HG03565 (cell line): ENCODE data around the gene NETO2.

Experiments used
- ATAC-seq: cut with Tn5 transposase; IDR thresholded peaks from one replicate; pipeline ENCODE4 v1.9.1; 2021; ENCODE audit warnings: mild to moderate bottlenecking, moderate library complexity; ENCODE audit not compliant: unreplicated experiment

NETO2 gene

DNA sequence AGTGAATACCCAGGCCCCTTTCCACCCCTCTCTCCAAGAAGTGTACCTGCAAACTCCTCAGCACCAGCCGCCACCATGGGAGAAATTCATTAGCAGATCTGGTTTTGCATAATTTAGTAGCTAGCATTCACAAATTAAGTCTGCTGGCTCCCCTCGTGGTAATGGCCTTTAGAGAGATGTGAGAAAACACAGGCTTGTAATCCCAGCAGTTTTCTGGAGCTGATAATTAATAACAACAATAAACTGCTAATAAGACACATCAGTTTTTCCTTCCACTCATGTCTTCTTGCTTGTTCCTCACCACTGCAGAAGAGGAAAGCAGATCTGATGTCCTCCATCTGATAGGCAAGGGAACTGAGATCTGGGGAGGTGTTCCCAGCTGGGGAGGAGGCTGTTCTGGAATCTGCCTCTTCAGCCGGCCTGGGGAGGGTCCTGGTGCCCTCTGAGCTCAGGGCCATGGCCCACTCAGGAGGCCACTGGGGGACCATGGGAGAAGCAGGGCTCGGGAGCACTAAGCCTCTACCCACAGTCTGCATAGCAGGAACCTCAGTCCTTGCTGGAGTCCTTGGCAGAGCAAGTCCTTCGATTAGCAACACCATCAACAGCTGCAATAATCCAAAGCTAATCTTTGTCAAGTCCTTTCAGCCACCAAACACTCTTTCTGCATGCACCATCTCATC, 96.1 kb downstream of the NETO2 start:
- no peak for ATAC-seq

DNA sequence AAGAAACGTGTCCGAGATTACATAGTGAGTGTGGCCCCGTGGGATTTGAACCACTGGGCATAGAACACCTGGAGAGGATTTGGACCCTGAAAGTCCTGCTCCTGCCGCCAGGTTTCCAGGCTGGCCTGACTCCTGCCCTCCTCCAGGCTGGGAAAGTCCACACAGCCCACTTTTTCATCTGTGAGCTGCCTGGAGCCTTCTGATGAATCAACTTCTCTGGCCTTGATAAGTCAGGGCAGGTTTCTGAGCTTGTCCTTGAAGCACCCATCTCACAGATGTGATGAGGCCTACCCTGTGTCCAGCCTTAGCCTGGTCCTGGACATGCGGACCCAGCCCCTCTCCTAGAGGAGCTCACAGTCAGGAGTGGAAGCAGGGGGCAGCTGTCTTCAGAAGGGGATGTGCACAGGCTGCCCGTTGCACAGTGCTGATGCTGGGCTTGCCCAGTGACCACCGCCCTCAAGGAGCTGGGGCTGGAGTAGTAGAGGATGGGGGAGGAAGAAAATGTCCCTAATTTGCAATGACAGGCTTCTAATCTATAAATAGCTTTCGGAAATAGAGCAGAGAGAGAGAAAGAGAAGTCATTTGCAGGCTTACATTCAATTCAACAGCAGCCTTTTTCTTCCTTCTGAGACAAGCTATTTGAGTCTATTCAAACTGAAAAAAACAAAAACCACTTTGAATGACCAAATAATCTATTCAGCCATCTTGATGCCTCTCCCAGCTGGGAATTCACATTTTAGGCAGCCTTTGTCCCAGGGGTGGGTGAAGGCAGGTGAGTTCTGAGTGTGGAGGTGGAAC, 96.8 kb downstream of the NETO2 start:
- peak; percentile 66 for ATAC-seq

DNA sequence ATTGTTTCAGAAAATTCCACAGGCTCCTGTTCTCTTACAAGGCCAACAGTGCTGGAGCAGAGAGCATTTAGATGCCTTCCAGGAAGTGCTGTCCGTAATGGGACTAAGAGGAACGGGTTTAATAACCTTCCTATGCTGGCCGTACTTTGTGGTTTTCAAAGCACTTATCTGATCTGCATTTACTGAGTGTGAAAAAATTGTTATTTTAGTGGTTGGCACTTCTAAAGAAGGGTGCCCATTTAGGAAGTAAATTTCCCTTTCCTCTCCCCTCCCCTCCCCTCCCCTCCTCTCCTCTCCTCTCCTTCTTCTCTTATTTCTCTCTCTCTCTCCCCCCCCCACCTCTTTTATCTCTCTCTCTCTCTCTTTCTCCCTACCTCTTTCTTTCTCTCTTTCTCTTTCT, 98.3 kb downstream of the NETO2 start:
- no peak for ATAC-seq

DNA sequence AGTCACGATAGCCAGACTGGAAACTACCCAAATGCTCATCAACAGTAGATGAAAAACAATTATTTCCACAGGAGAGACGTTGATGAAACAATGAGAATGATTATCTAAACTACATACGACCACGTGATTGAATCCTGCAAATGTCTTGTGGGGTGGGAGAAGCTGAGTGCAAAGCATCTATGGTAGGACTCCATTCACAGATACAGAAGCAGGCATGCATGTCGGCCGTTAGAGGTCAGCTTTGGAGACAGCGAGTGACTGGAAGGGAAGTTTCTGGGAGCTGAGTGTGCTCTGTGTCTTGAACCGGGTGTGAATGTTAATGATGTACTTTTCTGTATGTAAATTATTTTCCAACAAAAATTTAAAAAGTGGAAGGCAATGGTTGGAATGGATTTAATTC, 98.7 kb downstream of the NETO2 start:
- no peak for ATAC-seq

DNA sequence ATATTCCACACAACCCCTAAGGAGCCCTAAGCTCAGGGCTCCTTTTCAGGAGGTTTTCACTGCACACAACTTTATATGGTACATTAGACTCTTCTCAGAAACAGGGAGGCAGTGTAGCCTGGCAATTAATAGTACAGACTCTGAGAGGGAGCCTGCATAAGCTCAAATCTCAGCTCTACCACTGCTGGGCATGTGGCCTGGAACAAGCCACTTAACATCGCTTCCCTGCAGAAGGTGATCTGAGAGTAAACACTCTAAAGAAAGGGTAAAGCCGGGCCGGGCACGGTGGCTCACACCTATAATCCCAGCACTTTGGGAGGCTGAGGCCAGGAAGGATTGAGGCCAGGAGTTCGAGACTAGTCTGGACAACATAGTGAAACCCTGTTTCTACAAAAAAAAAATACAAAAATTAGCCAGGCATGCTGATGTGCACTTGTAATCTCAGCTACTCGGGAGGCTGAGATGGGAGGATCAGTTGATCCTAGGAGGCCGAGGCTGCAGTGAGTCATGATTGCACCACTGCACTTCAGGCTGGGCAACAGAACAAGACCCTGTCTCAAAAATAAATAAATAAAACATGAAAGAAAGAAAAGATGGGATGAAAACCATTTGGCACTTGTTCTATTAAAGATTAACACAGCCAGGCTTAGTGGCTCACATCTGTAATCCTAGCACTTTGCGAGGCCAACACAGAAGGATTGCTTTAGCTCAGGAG, 99.6 kb downstream of the NETO2 start:
- ATAC-seq = no peak

DNA sequence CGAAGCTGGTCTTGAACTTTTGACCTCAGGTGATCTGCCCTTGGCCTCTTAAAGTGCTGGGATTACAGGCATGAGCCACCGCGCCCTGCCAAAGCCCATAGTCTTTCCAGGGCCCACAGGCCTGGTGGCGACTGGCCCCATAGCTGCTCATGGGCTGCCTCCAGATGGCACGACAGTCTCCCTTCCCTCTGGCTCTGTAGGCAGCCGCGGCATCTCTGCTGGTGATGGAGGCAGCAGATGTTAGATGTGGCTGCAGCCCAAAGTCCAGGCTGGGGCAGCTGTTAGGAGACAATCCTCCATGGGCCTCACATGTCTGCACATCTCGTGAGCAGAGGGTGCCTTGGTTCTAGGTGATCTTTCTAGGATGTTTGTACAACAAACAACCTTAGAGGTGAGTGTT, 100.5 kb downstream of the NETO2 start:
- ATAC-seq = no peak

DNA sequence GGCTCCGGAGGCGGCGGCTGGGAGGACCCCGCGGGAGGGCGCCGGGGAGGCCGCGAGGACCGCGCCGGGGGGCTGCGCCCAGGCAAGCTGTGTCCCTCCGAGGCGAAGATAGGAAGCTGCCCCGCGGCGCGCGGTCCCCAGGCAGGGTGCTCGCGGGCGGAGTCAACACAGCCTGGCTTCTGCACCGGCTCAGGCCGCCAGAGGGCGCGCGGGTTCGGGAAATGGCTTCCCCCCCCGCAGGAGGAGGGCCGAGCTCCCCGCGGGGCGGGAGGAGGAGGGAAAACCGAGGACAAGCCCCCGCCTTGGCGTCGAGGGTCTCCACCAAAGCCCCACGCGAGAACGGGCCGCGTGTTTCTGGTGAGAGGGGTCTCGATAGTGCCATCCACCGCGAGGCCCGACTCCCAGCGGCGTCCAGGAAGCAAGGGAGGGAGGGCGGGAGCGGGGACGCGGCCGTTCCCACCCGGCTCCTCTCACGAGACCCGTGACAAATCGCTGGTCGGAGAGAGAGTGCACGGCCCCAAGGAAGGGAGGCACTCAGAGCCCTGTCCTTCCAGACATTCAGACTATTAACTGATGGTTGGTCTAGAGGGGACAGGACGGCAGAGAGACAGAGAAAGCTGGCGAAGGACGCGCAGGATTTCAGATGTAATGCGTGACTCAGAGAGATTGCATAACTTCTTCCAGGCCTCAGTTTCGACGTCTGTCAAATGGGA, 105.8 kb downstream of the NETO2 start:
- peak; percentile 85 for ATAC-seq

DNA sequence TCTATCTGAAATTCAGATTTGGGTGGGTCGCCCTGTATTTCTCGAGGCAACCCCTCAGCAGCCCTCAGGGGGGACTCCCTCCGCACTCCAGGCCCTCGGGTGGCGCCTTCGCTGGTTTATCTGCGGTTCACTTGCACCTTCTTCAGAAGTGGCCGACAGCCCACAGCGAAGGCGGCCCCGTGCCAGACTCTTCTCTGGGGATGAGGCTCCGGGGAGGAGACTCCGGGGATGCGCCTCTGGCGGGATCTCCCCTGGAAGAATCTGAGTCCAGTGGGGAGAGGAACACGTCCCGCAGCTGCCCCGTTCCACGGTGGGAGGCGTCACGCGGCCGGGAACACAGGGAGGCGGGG, 106.4 kb downstream of the NETO2 start:
- peak; percentile 21 for ATAC-seq

DNA sequence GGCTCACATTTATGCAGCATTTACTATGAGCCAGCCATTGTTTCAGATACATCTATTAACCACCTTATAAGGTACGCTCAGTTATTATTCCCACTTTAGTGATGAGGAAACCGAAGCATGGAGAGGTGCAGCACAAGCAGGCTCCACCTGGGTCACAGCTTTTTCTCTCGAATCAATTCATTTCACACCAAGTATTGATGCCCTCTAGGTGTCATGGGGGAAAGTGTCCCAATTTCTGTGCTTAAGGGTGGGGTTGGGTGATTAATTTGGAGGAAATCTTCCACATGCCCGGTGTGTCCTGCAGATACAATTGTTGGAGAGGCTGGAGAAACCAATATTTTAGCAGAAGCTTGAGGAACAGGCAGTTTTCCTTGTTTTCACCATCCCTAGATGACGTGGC, 107.5 kb downstream of the NETO2 start:
- ATAC-seq = no peak

DNA sequence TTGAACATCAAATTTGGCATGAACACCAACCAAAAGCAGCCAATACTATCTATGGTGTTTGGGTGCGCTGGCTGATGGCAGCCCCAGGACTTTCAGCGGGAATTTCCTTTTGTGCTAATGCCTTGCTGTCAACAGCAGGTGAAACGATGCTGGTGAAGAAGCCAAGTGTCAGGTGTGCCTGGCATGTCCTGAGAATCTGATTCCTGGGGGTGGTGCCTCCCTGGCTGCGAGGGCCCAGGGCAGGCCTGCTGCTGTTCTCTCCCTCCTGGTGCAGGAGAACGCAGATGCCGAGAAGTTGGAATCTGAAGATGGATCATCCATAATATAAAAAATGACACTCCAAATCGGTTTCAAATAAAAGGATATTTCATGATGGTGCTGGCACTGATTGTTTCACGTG, 108.3 kb downstream of the NETO2 start:
- no peak for ATAC-seq

DNA sequence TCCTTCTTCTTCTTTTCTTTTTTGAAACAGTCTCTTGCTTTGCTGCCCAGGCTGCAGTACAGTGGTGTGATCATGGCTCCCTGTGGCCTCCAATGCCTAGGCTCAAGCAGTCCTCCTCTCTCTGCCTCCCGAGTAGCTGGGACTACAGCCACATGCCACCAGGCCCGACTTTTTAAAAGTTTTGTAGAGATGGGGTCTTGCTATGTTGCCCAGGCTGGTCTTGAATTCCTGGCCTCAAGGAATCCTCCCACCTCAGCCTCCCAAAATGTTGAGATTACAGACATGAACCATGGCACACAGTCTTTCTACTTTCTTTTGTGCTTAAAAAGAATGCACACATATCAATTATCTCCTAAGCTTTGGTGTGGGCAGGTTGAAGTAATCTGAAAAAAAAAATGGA, 109.3 kb downstream of the NETO2 start:
- no peak for ATAC-seq

DNA sequence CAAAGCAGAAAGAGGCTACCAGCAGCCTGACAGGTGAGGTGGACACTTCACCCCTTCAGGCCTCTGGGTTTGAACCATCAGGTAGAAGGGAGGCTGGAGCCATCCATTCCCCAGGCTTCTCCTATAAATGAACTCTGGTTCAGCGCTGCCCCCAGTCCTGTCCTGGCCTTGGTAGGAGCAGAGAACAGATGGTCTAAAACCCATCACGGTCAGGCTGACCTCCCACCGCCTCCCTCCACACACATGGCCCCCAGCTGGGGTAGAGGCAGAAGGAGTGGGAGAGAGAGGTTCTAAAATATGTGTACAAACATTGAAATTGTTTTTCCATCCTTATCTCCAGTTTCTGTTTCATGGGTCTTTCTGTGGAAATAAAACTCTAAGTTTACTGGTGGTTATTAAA, 110.6 kb downstream of the NETO2 start:
- no peak for ATAC-seq

DNA sequence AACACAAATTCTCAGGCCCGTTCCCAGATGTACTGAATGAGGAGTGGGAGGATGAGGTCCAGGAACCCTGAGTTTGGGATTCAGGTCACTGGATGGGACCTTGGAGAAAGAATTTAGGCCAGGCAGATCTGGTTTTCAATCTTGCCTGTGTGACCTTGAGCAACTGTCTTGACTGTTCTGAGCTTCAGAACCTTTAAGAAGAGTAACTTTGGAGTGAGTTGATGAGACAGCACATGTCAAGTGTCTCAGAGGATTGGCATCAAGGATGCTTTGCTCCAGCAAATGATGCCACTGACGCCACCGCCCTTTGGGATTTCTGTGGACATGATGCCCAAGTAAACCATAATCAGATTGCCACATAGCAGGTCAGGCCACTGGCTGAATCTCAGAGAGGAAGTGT, 114.0 kb downstream of the NETO2 start:
- ATAC-seq = no peak

DNA sequence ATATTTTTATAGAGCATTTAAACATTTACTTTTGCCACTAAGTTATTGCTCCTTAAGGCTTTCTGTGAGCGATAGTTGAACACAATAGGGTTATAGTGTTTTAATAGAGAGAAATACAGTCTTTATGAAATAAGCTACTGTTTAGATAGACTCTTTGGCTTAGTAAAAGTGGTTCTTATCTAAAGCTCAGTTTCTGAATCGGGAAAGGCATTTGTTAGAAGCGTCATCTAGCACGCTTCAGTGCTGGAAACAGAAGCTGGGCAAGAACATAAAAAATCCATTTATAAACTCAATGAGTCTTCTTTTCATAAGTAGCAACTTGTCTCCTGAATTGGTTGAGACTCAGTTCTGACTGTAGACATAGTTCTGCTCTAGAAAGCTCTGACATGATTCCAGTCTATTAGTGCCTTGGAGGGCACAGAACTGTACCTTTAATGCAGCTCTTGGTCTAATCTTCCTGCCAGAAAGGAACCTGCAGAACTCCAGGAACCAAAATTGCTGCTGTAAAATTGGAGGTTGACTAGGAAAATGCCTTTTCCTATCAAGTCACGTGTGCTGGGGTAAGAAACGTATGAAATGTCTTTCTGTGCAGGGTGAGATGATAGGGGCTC, 114.9 kb downstream of the NETO2 start:
- ATAC-seq = no peak
